ENCODE data around the gene SPATA32.

- TF ChIP-seq ZFX (IDR thresholded peaks at IDR 0.05), result no peak
- no peak for TF ChIP-seq CTCF (conservative IDR thresholded peaks at IDR 0.05)
Observed at GRCh38 chr17:45222014-45222288, 39.9 kb downstream of the SPATA32 start.

Measured in C4-2B (cell line).